ENCODE measurements around the gene PELI1.

- TF ChIP-seq TEAD4 (IDR thresholded peaks at IDR 0.05), result no peak
- no peak for TF ChIP-seq YY1 (IDR thresholded peaks at IDR 0.05; ENCODE audit: low read depth)
- no peak for TF ChIP-seq FOXM1 (IDR thresholded peaks at IDR 0.05; ENCODE audit: borderline replicate concordance, low read depth)
- TF ChIP-seq, protein P1, sequence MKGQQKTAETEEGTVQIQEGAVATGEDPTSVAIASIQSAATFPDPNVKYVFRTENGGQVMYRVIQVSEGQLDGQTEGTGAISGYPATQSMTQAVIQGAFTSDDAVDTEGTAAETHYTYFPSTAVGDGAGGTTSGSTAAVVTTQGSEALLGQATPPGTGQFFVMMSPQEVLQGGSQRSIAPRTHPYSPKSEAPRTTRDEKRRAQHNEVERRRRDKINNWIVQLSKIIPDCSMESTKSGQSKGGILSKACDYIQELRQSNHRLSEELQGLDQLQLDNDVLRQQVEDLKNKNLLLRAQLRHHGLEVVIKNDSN (IDR thresholded peaks at IDR 0.05), result no peak
- no peak for TF ChIP-seq TAF1 (IDR thresholded peaks at IDR 0.05; ENCODE audit: low read depth)
- TF ChIP-seq RAD21 (IDR thresholded peaks at IDR 0.05; ENCODE audit: low read depth), result no peak
- TF ChIP-seq MAX (IDR thresholded peaks at IDR 0.05), result no peak
- no peak for TF ChIP-seq CEBPB (IDR thresholded peaks at IDR 0.05)
- TF ChIP-seq REST (IDR thresholded peaks at IDR 0.05; ENCODE audit: low read depth), result no peak
- no peak for TF ChIP-seq EP300 (IDR thresholded peaks at IDR 0.05; ENCODE audit: borderline replicate concordance)
- no peak for TF ChIP-seq NFIC (IDR thresholded peaks at IDR 0.05)
Observed at GRCh38 chr2:64133354-64133753, 10.9 kb downstream of the PELI1 start.

Data from Ishikawa (cell line).